ENCODE measurements around the gene CAMK1D. TPM values are rescaled to one million over a fixed set of nuclear protein-coding genes. Genes with fewer than 3 reads are reported as not detected.
"Not testable (repeated sequence)": the region's sequence is repeated elsewhere in the genome, so short reads cannot be mapped to it uniquely, and the experiment has no call there.

CAMK1D gene
- total RNA-seq, 1 donor from 2014 or later = 22.5 TPM

DNA sequence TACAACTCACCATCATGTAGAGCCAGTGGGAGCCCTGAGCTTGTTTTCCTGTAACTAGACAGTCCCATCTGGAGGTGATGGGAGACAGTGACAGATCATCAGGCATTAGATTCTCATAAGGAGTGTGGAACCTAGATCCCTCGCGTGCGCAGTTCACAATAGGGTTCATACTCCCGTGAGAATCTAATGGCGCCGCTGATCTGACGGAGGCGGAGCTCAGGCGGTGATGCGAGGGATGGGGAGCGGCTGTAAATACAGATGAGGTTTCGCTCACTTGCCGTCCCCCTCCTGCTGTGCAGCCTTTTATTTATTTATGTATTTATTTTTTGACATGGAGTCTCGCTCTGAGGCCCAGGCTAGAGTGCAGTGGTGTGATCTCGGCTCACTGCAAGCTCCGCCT lies 139.3 kb downstream of the CAMK1D start:
- Histone ChIP-seq H3K36me3 (no peaks in the 10 kb centered on the region), H3K4me3 (no peak overlapping the region), H3K27ac (no peak overlapping the region), H3K4me1 (peaks cover 6% of the 10 kb centered on the region), H3K9me3 (no peaks in the 10 kb centered on the region), H3K27me3 (ENCODE audit: low read depth) (no peaks in the 10 kb centered on the region)
- TF ChIP-seq, protein P1, sequence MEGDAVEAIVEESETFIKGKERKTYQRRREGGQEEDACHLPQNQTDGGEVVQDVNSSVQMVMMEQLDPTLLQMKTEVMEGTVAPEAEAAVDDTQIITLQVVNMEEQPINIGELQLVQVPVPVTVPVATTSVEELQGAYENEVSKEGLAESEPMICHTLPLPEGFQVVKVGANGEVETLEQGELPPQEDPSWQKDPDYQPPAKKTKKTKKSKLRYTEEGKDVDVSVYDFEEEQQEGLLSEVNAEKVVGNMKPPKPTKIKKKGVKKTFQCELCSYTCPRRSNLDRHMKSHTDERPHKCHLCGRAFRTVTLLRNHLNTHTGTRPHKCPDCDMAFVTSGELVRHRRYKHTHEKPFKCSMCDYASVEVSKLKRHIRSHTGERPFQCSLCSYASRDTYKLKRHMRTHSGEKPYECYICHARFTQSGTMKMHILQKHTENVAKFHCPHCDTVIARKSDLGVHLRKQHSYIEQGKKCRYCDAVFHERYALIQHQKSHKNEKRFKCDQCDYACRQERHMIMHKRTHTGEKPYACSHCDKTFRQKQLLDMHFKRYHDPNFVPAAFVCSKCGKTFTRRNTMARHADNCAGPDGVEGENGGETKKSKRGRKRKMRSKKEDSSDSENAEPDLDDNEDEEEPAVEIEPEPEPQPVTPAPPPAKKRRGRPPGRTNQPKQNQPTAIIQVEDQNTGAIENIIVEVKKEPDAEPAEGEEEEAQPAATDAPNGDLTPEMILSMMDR (IDR thresholded peaks at IDR 0.05) = no peak
- intact Hi-C loops (cut with DNase I) = no loop called here
- ATAC-seq (no peak), DNase-seq (no peak)

DNA sequence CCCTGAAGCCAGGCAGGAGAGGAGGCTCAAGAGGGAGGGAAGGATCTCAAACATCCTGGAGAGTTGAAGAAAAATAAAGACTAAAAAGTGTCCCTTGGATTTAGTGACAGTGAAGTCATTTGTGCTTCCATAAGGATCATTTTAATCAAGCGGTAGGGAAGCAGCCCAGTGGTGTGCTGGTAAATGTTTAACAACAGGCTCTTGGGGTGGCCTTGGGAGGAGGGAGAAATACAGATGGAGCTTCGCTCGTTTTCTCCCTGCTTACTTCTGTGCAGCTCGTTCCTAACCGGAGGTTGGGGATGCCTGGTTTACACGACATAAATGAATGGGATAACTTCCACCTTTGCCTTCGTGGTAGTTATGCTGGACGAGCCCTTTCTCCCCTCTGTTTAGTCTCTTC lies 140.0 kb downstream of the CAMK1D start:
- no peak for DNase-seq
- TF ChIP-seq, protein P1 (IDR thresholded peaks at IDR 0.05) = no peak
- no peaks in the 10 kb centered on the region for H3K36me3 ChIP-seq
- no peaks in the 10 kb centered on the region for H3K27me3 ChIP-seq (ENCODE audit: low read depth)
- H3K9me3 ChIP-seq = no peaks in the 10 kb centered on the region
- intact Hi-C loops (cut with DNase I) = no loop called here
- no peak overlapping the region for H3K27ac ChIP-seq
- H3K4me1 ChIP-seq = peaks cover 2% of the 10 kb centered on the region
- no peak for ATAC-seq
- H3K4me3 ChIP-seq = no peak overlapping the region

DNA sequence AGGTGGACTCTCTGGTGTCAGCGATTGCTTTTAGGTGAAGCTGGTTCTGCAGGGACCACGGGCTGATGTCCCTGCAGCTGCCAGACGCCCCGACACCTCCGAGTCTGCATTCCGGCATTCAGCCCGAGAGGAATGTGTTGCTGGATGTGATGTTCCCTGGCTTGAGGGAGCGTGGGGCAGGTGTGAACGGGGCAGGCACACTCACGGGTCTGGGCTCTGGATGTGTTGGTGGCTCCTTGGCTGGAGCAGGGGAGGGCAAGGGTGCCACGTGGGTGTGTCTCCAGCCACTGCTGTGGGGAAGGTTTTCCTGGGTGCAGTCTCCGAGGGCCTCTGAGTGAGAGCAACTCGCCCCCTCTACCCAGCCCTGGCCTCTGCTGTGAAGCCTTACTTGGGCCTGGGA lies 140.5 kb downstream of the CAMK1D start:
- H3K4me3 ChIP-seq = no peak overlapping the region
- H3K27me3 ChIP-seq (ENCODE audit: low read depth) = no peaks in the 10 kb centered on the region
- TF ChIP-seq, protein P1 (IDR thresholded peaks at IDR 0.05) = no peak
- no peak overlapping the region for H3K27ac ChIP-seq
- H3K9me3 ChIP-seq = no peaks in the 10 kb centered on the region
- DNase-seq = no peak
- no peaks in the 10 kb centered on the region for H3K4me1 ChIP-seq
- intact Hi-C loops (cut with DNase I) = no loop called here
- no peaks in the 10 kb centered on the region for H3K36me3 ChIP-seq
- peak; percentile 18 to 29 for ATAC-seq

DNA sequence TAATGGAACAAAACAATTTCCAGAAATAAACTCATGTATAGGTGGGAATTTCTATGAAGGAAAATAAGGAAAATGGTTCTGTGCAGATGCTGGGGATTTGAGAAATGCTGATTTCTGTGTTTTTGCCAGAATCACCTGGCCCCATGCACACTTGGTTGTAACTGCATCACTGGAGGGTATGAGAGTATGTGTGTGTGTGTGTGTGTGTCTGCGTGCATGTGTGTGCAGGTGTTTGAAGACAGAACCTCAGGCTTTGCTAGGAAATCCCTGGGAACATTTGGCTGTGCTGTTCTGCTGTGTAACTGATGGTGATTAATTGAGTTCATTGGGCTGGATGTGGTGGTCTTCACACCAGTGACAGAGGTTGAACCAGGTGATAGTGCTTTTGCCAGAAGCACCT lies 141.6 kb downstream of the CAMK1D start:
- Histone ChIP-seq H3K9me3 (no peaks in the 10 kb centered on the region), H3K4me1 (no peaks in the 10 kb centered on the region), H3K36me3 (no peaks in the 10 kb centered on the region), H3K27ac (no peak overlapping the region), H3K4me3 (no peak overlapping the region), H3K27me3 (ENCODE audit: low read depth) (no peaks in the 10 kb centered on the region)
- DNase-seq (no peak), ATAC-seq (no peak)
- TF ChIP-seq, protein P1 (IDR thresholded peaks at IDR 0.05) = no peak
- intact Hi-C loops (cut with DNase I) = no loop called here

DNA sequence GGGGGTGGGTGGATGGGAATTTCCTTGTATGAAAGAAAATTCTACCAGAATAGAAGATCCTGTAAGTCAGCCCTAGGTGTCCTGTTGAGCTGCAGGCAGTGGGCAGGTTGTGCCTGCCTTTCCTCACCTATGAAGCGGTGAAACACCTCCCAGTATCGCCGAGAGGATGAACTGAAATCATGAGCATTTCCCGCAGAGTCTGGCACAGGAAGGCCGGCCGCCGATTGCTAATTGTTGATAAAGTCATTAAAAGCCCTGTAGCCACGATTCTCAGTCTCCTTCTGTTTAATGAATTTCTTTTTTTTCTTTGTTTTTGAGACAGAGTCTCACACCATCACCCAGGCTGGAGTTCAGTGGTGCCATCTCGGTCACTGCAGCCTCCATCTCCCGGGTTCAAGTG lies 142.1 kb downstream of the CAMK1D start:
- no peaks in the 10 kb centered on the region for H3K4me1 ChIP-seq
- no peak for DNase-seq
- no peak for ATAC-seq
- no peaks in the 10 kb centered on the region for H3K36me3 ChIP-seq
- H3K27me3 ChIP-seq (ENCODE audit: low read depth) = no peaks in the 10 kb centered on the region
- no peaks in the 10 kb centered on the region for H3K9me3 ChIP-seq
- no peak overlapping the region for H3K4me3 ChIP-seq
- TF ChIP-seq, protein P1 (IDR thresholded peaks at IDR 0.05) = no peak
- intact Hi-C loops (cut with DNase I) = no loop called here
- no peak overlapping the region for H3K27ac ChIP-seq

DNA sequence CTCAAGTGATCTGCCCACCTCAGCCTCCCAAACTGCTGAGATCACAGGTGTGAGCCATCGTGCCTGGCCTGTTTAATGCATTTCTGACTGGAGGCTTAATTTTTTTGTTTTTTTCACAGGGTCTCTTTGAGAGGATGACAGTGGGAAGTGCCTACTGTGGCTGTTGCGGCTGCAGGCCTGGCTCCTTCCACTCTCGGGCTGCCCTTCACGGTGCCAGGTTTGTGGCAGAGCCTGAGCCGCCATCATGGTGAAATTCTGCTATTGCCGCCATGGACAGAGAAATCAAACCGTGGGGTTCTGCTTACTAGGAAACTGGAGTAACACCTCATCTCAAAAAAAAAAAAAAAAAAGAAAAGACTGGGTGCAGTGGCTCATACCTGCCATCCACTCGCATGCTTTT lies 142.7 kb downstream of the CAMK1D start:
- Histone ChIP-seq H3K27me3 (ENCODE audit: low read depth) (no peaks in the 10 kb centered on the region), H3K27ac (no peak overlapping the region), H3K4me3 (no peak overlapping the region), H3K9me3 (no peaks in the 10 kb centered on the region), H3K4me1 (no peaks in the 10 kb centered on the region), H3K36me3 (no peaks in the 10 kb centered on the region)
- no peak for ATAC-seq
- TF ChIP-seq, protein P1 (IDR thresholded peaks at IDR 0.05) = no peak
- intact Hi-C loops (cut with DNase I) = no loop called here
- no peak for DNase-seq

DNA sequence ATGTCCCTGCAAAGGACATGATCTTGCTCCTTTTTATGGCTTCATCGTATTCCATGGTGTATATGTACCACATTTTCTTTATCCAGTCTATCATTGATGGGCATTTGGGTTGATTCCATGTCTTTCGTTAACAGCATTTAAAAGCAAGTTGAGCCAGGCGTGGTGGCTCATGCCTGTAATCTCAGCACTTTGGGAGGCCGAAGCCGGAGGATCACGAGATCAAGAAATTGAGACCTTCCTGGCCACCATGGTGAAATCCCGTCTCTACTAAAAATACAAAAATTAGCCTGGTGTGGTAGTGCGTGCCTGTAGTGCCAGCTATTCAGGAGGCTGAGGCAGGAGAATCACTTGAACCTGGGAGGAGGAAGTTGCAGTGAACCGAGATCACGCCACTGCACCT lies 147.7 kb downstream of the CAMK1D start:
- peaks cover 26% of the 10 kb centered on the region for H3K4me1 ChIP-seq
- ATAC-seq; H3K4me3 ChIP-seq; DNase-seq; H3K36me3 ChIP-seq; H3K27ac ChIP-seq; H3K27me3 ChIP-seq (ENCODE audit: low read depth); H3K9me3 ChIP-seq; intact Hi-C loops (cut with DNase I): not testable (repeated sequence)
